CD4-positive, alpha-beta T cell treated with Interferon alpha-2 for 1 hour (primary cell): ENCODE data around the gene TEF.

Source experiments
- DNase-seq, 2 donors: peaks; one replicate each; pipeline ENCODE4 v3.0.0-alpha.2; 2020 to 2022

The TEF gene

GRCh38 chr22:41355895-41356294 is 25.8 kb upstream of the TEF start:
- no peak for DNase-seq

- DNase-seq: no peak
Measured at GRCh38 chr22:41356430-41357028, 25.2 kb upstream of the TEF start.

GRCh38 chr22:41357191-41357590 is 24.6 kb upstream of the TEF start:
- DNase-seq: no peak

- DNase-seq: no peak
Measured at GRCh38 chr22:41358927-41359326, 22.8 kb upstream of the TEF start.

GRCh38 chr22:41359376-41359775 is 22.4 kb upstream of the TEF start:
- no peak for DNase-seq

GRCh38 chr22:41360126-41360525 is 21.6 kb upstream of the TEF start:
- DNase-seq: no peak

GRCh38 chr22:41361716-41362310 is 19.9 kb upstream of the TEF start:
- DNase-seq: no peak

GRCh38 chr22:41362615-41363014 is 19.1 kb upstream of the TEF start:
- DNase-seq: no peak

GRCh38 chr22:41364233-41364632 is 17.5 kb upstream of the TEF start:
- DNase-seq: no peak

- no peak for DNase-seq
Measured at GRCh38 chr22:41364955-41365354, 16.8 kb upstream of the TEF start.

- DNase-seq: no peak
Measured at GRCh38 chr22:41365425-41365824, 16.3 kb upstream of the TEF start.

- DNase-seq: no peak
Measured at GRCh38 chr22:41366323-41367029, 15.3 kb upstream of the TEF start.

GRCh38 chr22:41367039-41367679 is 14.6 kb upstream of the TEF start:
- peak; percentile 12 to 30 for DNase-seq

- no peak for DNase-seq
Measured at GRCh38 chr22:41367680-41368542, 13.8 kb upstream of the TEF start.

GRCh38 chr22:41368543-41369423 is 13.0 kb upstream of the TEF start:
- DNase-seq: no peak

- no peak for DNase-seq
Measured at GRCh38 chr22:41369424-41369745, 12.4 kb upstream of the TEF start.

GRCh38 chr22:41369837-41370236 is 11.9 kb upstream of the TEF start:
- no peak for DNase-seq

- no peak for DNase-seq
Measured at GRCh38 chr22:41377846-41378245, 3.9 kb upstream of the TEF start.

GRCh38 chr22:41380993-41381328 is 781 bp upstream of the TEF start:
- DNase-seq: no peak

- peak; percentile 45 to 68 for DNase-seq
Measured at GRCh38 chr22:41382098-41382578, 396 bp downstream of the TEF start.

- DNase-seq: no peak
Measured at GRCh38 chr22:41382610-41383009, 868 bp downstream of the TEF start.

GRCh38 chr22:41383085-41383484 is 1.3 kb downstream of the TEF start:
- DNase-seq: no peak
